Activated CD8-positive, alpha-beta memory T cell treated with anti-CD3 and anti-CD28 coated beads for 36 hours (primary cell): Measurements from ENCODE around the gene KCP. TPM values are rescaled to one million over a fixed set of nuclear protein-coding genes. Genes with fewer than 3 reads are reported as not detected.

Experiments
- CTCF ChIA-PET: fragments of 350-600 bp; sonication (Branson Sonifier 250); formaldehyde crosslinking; loops from one replicate; lab custom pipeline; 2021; ENCODE audit warnings: antibody characterized with exemption; lab: Charles Lee
- POLR2A ChIA-PET: fragments of 350-600 bp; sonication (Branson Sonifier 250); formaldehyde crosslinking; loops from one replicate; lab custom pipeline; 2021; ENCODE audit warnings: antibody characterized with exemption; lab: Charles Lee
- total RNA-seq, 2 experiments: library from RNA; stranded (reverse); gene quantifications; one replicate each; pipeline ENCODE4 v1.2.3, GENCODE V29; 2021

KCP gene
- total RNA-seq, 2 experiments from 2014 or later = 0.53 to 0.61 TPM

DNA sequence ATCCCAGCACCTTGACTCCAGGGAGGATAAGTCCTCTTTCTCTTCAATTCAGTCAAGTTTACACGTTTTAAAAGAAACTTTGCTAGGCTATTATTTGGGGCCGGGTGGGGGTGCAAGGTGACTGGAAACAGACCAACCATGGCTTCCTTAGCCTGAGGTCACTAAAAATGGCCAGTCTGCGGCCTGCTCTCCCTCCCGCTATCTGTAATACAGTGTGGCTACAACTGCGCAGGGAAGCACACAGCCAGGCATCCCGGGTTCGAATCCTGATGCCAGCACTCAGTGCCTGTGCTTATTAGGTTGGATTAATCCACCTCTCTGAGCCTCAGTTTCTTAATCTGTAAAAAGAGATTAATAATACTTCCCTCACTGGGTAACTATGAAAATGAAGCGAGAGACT, 28.4 kb downstream of the KCP start:
- POLR2A ChIA-PET = no interaction called here
- CTCF ChIA-PET = interaction anchor here (1.4 to 3.8 kb wide), 4 partner anchors 13 to 40 kb away, joined by 5 to 18 read pairs (median 10); partner anchors contain the start of gene ATP6V1F

DNA sequence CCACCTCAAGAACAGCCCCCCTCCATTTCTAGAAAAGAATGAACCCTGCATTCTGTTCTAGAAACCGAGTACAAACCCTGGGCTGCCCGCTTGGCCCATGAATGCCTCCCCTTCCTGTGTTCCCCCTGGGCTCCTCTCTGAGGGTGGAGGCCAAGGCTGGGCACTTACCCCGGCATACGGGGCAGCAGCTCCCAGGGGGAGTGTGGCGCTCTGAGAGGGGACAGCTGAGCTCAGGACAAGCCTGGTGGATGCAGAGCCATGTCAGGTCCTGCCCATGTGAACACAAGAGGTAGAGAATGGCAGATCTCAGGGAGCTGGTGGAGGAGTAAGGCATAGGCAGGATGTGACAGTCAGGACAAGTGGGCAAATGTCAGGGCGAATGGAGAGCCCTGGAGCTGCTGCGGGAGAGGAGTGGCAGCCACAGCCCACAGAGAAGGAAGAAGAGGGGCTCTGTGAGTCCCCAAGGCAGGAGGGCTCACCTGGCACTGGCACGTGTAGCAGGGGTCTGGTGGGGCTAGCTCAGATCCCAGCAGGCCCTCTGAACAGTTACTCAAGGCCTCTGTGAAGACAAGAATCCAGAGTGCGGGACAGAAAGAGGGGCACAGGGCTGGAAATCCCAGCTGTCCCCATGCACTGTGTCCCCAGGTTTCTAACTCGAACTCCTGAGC, 28.9 kb downstream of the KCP start:
- POLR2A ChIA-PET = no interaction called here
- CTCF ChIA-PET = interaction anchor here (1.3 to 3.8 kb wide), 3 partner anchors 12 to 40 kb away, joined by 6 to 12 read pairs (median 7); partner anchors contain the start of gene ATP6V1F

GRCh38 chr7:128880791-128881457, 29.6 kb downstream of the KCP start:
- CTCF ChIA-PET = interaction anchor here (1.3 to 3.8 kb wide), 3 partner anchors 11 to 39 kb away, joined by 6 to 12 read pairs (median 7); partner anchors contain the start of gene ATP6V1F
- POLR2A ChIA-PET = no interaction called here

- POLR2A ChIA-PET = no interaction called here
- CTCF ChIA-PET = interaction anchor here (1.3 to 3.8 kb wide), 3 partner anchors 11 to 38 kb away, joined by 6 to 12 read pairs (median 7); partner anchors contain the start of gene ATP6V1F
These were observed 30.4 kb downstream of the KCP start for GRCh38 chr7:128879939-128880746.

GRCh38 chr7:128879461-128879938, 31.0 kb downstream of the KCP start:
- CTCF ChIA-PET = interaction anchor here (3.8 kb wide), 1 partner anchor 10 kb away, joined by 12 read pairs; no protein-coding TSS in a partner anchor
- POLR2A ChIA-PET = no interaction called here

DNA sequence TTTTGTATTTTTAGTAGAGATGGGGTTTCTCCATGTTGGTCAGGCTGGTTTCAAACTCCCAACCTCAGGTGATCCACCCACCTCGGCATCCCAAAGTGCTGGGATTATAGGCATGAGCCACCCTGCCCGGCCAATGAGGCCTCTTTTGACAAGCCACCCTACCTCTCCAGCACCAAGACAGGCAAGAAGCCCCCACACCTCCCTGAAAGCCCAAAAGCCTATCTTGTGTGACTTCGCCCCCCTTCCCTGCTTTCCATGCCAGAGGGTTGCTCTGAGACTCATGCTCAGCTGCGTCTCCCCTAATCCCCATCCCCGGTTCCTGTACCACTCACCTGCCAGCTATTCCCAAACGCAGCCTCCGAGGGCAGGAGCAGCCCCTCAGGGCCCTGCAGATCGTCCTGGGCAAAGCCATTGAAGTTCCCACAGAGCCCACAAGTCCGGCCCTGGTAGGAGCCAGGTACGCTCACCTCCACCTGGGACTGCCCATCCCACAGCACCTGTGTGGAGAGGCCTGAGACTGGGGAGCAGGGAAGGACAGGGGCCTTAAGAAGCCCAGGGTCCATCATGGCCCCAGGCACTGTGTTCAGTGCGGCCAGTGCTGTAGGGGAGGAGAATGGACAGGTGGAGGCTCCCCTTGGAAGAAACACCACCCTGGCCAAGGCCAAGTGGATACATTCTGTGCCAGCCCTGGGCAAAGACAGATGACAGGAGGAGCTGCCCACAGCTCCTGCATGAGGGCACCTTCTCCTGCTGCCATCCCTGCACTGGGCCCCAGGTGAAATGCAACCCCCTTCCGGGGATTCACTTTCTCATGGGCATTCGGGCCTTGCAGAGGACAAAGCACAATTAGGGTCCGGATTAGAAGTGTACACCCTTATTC, 32.0 kb downstream of the KCP start:
- POLR2A ChIA-PET = no interaction called here
- CTCF ChIA-PET = interaction anchor here (3.8 kb wide), 1 partner anchor 9 kb away, joined by 12 read pairs; no protein-coding TSS in a partner anchor

GRCh38 chr7:128877756-128878120, 32.8 kb downstream of the KCP start:
- ChIA-PET CTCF (no interaction called here), POLR2A (no interaction called here)

DNA sequence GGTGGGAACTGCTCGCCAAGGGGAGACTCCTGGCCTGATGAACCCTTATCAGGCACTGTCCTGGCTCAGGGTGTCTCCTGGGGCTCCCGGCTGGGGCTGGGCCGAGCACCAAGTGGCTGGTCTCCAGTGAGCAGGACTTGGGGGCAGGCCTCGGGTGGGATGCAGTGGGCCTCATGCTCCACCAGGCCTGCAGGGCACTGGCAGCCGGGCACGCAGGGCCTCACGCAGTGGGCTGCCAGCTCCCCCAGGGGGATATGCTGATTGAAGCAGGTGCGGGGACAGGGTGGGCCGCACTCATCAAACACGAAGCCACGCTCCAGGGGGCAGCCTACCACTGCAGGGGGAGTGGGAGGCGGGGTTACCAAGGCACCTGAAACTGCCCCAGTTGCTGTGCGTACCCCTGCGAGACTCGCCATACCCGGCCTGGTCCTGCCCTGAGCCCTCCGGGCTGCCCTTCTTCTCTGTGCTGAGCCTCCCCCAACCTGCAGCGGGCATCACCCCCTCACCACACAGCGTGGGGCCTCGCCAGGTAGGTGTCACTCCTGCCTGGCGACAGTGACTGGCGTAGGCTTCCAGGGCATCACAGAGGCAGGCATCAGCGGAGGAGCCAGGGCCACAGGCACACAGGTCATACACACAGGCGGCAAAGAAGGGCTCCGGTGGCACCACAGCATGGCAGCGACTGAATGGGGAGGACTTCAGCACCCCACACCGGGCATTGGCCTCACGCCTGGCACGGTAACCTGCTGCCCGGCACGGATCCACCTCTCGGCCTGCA, 33.3 kb downstream of the KCP start:
- ChIA-PET POLR2A (no interaction called here), CTCF (no interaction called here)

DNA sequence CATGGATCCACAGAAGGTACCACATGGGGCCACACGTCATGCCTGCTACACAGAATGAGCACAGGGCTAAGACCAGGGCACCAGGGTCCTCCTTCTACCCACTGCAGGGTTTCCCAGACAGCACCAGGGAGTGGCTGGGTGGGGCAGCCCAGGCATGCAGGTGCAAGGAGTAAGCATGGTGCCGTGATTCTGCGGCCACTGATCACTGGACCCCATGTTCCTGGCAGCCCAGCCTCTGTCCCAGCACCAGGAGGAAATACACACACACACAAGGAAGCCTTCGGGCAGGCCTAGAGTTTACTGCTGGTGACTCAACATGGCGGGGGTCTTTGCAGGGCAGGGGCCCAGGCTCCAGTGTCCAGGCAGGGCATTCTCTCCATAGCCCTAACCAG, 33.9 kb downstream of the KCP start:
- ChIA-PET POLR2A (no interaction called here), CTCF (no interaction called here)

DNA sequence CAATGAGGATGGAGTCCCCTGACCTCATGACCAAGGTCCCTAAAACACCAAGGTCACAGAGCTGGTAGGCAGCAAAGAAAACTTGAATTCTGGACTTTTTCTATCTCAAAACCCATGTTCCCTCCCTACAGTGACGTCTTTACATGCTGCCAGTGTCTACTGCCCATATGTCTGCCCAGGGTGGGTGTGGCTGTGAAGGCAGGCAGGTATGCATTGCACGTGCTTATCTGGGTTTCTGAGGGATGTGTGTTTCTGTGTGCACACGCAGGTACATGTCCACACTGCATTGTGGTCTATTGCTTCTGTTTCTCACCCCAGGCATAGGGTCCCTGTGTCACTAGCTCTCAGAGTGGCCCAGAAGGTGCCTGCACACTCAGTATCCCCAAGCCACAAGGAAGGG, 34.4 kb downstream of the KCP start:
- ChIA-PET CTCF (no interaction called here), POLR2A (no interaction called here)

DNA sequence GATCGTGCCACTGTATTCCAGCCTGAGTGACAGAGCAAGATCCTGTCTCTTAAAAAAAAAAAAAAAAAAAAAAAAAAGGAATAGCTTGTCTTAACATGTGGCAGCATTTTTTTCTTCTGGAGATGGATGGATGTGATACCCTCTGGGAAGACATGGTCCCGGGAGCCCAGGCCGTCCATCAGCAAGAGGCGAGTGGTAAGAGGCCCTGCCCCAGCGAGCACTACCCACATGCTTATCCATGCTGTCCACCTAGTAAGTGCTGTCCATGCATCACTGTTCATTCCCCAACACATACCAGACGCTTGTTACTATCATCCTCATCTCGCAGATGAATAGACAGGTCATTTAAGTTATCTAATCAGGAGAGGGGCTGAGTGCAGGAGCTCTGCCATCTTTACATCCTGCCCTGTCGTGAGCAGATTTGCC, 35.0 kb downstream of the KCP start:
- POLR2A ChIA-PET = no interaction called here
- CTCF ChIA-PET = interaction anchor here (1.6 kb wide), 1 partner anchor 8 kb away, joined by 6 read pairs; no protein-coding TSS in a partner anchor

DNA sequence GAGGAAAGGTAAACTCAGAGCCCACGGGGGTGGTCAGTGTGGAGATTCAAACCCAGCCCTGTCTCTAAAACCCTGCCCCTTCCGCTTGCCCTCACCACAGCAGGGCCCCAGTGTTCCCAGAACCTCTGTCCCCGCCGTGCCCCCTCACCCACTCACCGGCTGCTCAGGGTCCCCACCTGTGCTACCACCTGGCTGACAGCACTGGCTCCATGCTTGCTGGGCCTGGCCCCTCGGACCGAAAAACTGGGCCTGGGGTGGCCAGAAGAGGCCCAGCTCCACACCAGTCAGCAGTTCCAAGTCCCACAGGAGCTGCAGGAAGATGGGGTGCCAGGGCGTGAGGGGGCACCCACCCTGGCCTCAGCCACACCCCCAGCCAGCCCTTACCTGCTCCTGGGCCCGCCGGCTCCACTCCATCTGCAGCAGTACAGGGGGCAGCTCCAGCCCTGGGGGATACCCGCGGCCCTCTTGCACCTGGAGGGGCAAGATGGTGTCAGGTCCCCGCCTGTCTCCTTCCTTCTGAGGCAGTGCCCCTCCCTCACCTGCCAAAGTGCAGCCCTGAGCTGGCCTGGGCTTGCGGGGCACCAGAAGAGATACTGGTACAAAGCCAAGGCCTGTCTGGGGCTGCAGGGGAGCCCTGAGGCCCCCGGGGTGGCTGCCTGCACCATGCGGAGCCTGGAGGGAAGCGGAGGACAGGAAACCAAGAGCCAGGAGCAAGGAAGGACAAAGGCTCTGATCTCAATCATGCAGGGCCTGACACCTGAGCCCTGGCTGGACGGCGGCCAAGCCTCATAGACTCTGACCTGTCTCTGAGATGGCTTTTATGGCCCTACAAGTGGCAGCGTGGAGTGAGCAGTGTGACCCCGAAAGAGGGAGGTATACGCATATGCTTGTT, 36.1 kb downstream of the KCP start:
- ChIA-PET CTCF (interaction anchor here (0.7 to 1.6 kb wide), 2 partner anchors 9 to 14 kb away, joined by 3 to 6 read pairs; no protein-coding TSS in a partner anchor), POLR2A (no interaction called here)

DNA sequence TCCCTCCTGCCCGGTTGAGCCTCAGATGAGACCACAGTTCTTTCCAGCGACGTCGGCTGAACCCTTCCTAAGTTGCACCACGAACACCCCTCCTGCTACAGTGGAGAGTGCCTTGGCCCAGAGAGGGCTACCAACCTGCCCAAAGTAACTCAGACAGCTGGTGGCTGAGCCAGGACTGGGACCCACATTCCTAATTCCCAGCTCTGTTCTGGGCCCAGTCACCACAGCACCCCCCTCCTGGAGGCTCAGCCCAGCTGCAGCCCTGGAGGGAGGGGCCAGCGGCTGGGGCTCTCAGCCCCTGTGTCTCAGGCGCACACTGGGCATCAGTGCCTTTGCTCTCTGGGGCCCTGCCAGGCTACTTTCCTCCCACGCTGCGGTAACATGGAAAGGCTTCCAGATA, 37.3 kb downstream of the KCP start:
- ChIA-PET POLR2A (no interaction called here), CTCF (interaction anchor here (1.4 kb wide), 1 partner anchor 10 kb away, joined by 5 read pairs; the partner anchor contains the start of gene ATP6V1F)

DNA sequence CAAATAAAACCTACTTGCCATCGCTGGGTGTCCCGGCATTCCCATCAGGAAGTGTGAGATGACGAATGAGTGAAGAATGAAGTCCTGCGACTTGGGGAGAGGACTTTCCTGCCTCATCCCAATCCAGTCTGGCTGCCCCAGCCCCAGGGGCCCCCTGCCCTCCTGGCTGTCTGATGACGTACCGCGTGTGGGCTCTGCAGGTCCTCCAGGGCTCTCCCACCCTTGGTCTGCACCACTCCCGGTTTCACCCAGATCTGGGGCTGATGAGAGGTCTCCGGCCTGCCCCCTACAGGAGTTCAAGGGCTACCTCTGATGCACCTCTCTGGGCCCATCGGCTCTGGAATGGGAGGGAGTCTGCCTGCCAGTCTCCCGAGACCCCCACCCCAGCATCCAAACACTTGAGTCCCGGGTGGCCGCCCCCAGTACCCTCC, 38.1 kb downstream of the KCP start:
- ChIA-PET CTCF (interaction anchor here (1.4 kb wide), 1 partner anchor 9 kb away, joined by 5 read pairs; the partner anchor contains the start of gene ATP6V1F), POLR2A (no interaction called here)

GRCh38 chr7:128871050-128871449, 39.5 kb downstream of the KCP start:
- ChIA-PET CTCF (interaction anchor here (1.8 to 3.5 kb wide), 2 partner anchors 9 to 10 kb away, joined by 5 to 12 read pairs; no protein-coding TSS in a partner anchor), POLR2A (interaction anchor here (0.6 kb wide), 1 partner anchor 83 kb away, joined by 3 read pairs; no protein-coding TSS in a partner anchor)

DNA sequence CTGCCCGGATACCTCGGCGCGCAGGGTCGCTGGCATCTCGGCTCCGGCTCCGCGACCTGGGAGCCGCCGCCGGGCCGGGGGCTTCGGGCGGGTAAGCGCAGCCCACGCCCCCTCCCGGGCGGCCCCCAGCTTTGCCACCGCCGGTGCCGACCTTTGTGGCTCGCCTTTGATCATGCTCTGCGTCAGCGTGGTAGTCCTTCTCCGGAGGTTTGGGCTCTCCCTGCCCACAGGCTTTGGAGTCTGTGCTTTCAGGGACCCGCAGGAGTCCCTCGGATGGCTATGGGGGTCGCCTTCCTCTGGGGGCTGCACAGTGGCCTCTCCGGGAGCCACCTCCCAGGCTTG, 40.6 kb downstream of the KCP start:
- CTCF ChIA-PET = interaction anchor here (1.8 to 3.5 kb wide), 3 partner anchors 9 to 13 kb away, joined by 5 to 18 read pairs (median 12); no protein-coding TSS in a partner anchor
- POLR2A ChIA-PET = no interaction called here
